GM19372 (cell line): ENCODE measurements around the gene TGFBR3.

ENCODE experiments used
- ATAC-seq: cut with Tn5 transposase; IDR thresholded peaks from one replicate; pipeline ENCODE4 v1.9.1; 2021; ENCODE audit warnings: mild to moderate bottlenecking, low read depth, moderate library complexity; ENCODE audit not compliant: unreplicated experiment

The TGFBR3 gene

GRCh38 chr1:91827459-91828321, 58.3 kb downstream of the TGFBR3 start:
- no peak for ATAC-seq

GRCh38 chr1:91827087-91827458, 58.9 kb downstream of the TGFBR3 start:
- ATAC-seq = no peak

- ATAC-seq = no peak
Measured at GRCh38 chr1:91826649-91827048, 59.3 kb downstream of the TGFBR3 start.

GRCh38 chr1:91826248-91826647, 59.7 kb downstream of the TGFBR3 start:
- ATAC-seq = no peak

GRCh38 chr1:91821126-91821868, 64.7 kb downstream of the TGFBR3 start:
- ATAC-seq = no peak

- no peak for ATAC-seq
Measured at GRCh38 chr1:91819038-91819788, 66.7 kb downstream of the TGFBR3 start.

GRCh38 chr1:91818713-91818975, 67.3 kb downstream of the TGFBR3 start:
- no peak for ATAC-seq

GRCh38 chr1:91817211-91817905, 68.6 kb downstream of the TGFBR3 start:
- ATAC-seq = no peak

GRCh38 chr1:91816031-91816430, 69.9 kb downstream of the TGFBR3 start:
- no peak for ATAC-seq

GRCh38 chr1:91814448-91814847, 71.5 kb downstream of the TGFBR3 start:
- no peak for ATAC-seq

GRCh38 chr1:91813813-91814212, 72.1 kb downstream of the TGFBR3 start:
- no peak for ATAC-seq

- no peak for ATAC-seq
Measured at GRCh38 chr1:91811363-91812025, 74.5 kb downstream of the TGFBR3 start.

- no peak for ATAC-seq
Measured at GRCh38 chr1:91809317-91809716, 76.6 kb downstream of the TGFBR3 start.

- ATAC-seq = no peak
Measured at GRCh38 chr1:91807921-91808620, 77.9 kb downstream of the TGFBR3 start.

- ATAC-seq = no peak
Measured at GRCh38 chr1:91806769-91807700, 78.9 kb downstream of the TGFBR3 start.

GRCh38 chr1:91806181-91806768, 79.7 kb downstream of the TGFBR3 start:
- no peak for ATAC-seq

GRCh38 chr1:91805311-91805801, 80.6 kb downstream of the TGFBR3 start:
- ATAC-seq = no peak

- ATAC-seq = peak; percentile 18
Measured at GRCh38 chr1:91804546-91805023, 81.4 kb downstream of the TGFBR3 start.
